HCT116 (cell line): Measurements from ENCODE around the gene SLC30A4. TPM values are rescaled to one million over a fixed set of nuclear protein-coding genes. Genes with fewer than 3 reads are reported as not detected.

Experiments used
- ATAC-seq: fragments of 200-7000 bp; cut with Tn5 transposase; 2 replicates; pipeline ENCODE4 v1.9.1; 2020; ENCODE audit warnings: mild to moderate bottlenecking, moderate library complexity
- BruUV-seq: library from RNA; stranded (reverse); fragments of 400-500 nt; replicated peaks from 2 replicates; lab custom pipeline; 2021; lab: Mats Ljungman, UMichigan
- CTCF ChIA-PET: fragments of 300-600 bp; sonication (Branson Sonifier 250); formaldehyde crosslinking; loops from one replicate; lab custom pipeline; 2021; ENCODE audit warnings: antibody characterized with exemption; lab: Charles Lee
- POLR2A ChIA-PET: fragments of 300-600, 350-600 bp; sonication (Branson Sonifier 250); formaldehyde crosslinking; loops from one replicate; lab custom pipeline; 2021; ENCODE audit warnings: antibody characterized with exemption; lab: Charles Lee
- RAD21 ChIA-PET, 2 experiments: fragments of 300-600 bp; sonication (Branson Sonifier 250); formaldehyde crosslinking; loops; one replicate each; lab custom pipeline; 2023; ENCODE audit warnings: low total read pairs in 2 of 2; ENCODE audit not compliant: uncharacterized antibody in 2 of 2, unreplicated experiment in 2 of 2, low non-redundant PET in 1 of 2; lab: Charles Lee
- DNase-seq: peaks from one replicate; pipeline ENCODE4 v3.0.0-alpha.2; 2010; ENCODE audit warnings: low read depth, low spot score
- H2AFZ ChIP-seq: fragments of 200-600 bp; shearing (Covaris generic), sonication (generic); 2 replicates; pipeline ENCODE4 v1.6.1; 2017; ENCODE audit warnings: low read depth, mixed run types, mixed read lengths, antibody characterized with exemption, low read length; ENCODE audit not compliant: poor library complexity, severe bottlenecking
- H3K27ac ChIP-seq: 2 replicates; pipeline ENCODE4 v1.5.1; 2012; ENCODE audit warnings: low read depth, low read length
- H3K27me3 ChIP-seq: fragments of 200-600 bp; sonication (generic); 2 replicates; pipeline ENCODE4 v1.6.1; 2016; ENCODE audit warnings: mixed run types, low read length, mixed read lengths; ENCODE audit not compliant: insufficient read depth
- H3K36me3 ChIP-seq, 2 experiments: fragments of 200-500 bp in 1 of 2; fragments of 200-600 bp in 1 of 2; sonication (Bioruptor generic) in 1 of 2; sonication (generic) in 1 of 2; 2 replicates each; pipeline versions ENCODE4 v1.5.1 to v1.6.1; 2014 to 2016; ENCODE audit warnings: low read length in 2 of 2, inconsistent platforms in 1 of 2, mixed read lengths in 1 of 2, mixed run types in 1 of 2; ENCODE audit not compliant: insufficient read depth in 2 of 2, control insufficient read depth in 1 of 2
- H3K4me1 ChIP-seq, 2 experiments: fragments of 200-600 bp in 1 of 2; sonication (generic) in 1 of 2; 2 replicates each; pipeline versions ENCODE4 v1.5.1 to v1.6.1; 2012 to 2017; ENCODE audit warnings: low read length in 2 of 2, inconsistent platforms in 1 of 2, mild to moderate bottlenecking in 1 of 2, mixed read lengths in 1 of 2, mixed run types in 1 of 2, moderate library complexity in 1 of 2; ENCODE audit not compliant: insufficient read depth in 2 of 2, control insufficient read depth in 1 of 2
- H3K4me2 ChIP-seq: fragments of 200-600 bp; sonication (generic); 2 replicates; pipeline ENCODE4 v1.6.1; 2017; ENCODE audit warnings: mixed run types, low read length, mixed read lengths
- H3K4me3 ChIP-seq, 2 experiments: fragments of 200-600 bp in 1 of 2; sonication (generic) in 1 of 2; replicated peaks in 1 of 2; 2 replicates each; pipeline ENCODE4 v1.5.1; 2011 to 2016; ENCODE audit warnings: low read length in 2 of 2, control low read depth in 1 of 2, low read depth in 1 of 2, mild to moderate bottlenecking in 1 of 2, mixed read lengths in 1 of 2, mixed run types in 1 of 2
- H3K79me2 ChIP-seq: fragments of 200-600 bp; sonication (generic); 2 replicates; pipeline ENCODE4 v1.6.1; 2017; ENCODE audit warnings: mild to moderate bottlenecking, mixed run types, low read length, moderate library complexity, mixed read lengths; ENCODE audit not compliant: insufficient read depth
- H3K9ac ChIP-seq: fragments of 200-600 bp; sonication (generic); 2 replicates; pipeline ENCODE4 v1.6.1; 2016; ENCODE audit warnings: low read length, mixed read lengths
- H3K9me2 ChIP-seq: fragments of 200-600 bp; sonication (generic), shearing (Covaris generic); 2 replicates; pipeline ENCODE4 v1.6.1; 2017; ENCODE audit warnings: mixed run types, mild to moderate bottlenecking, moderate library complexity; ENCODE audit not compliant: insufficient read depth
- H3K9me3 ChIP-seq, 2 experiments: fragments of 200-500 bp in 1 of 2; fragments of 200-600 bp in 1 of 2; sonication (Bioruptor generic) in 1 of 2; sonication (generic) in 1 of 2; 2 replicates each; pipeline ENCODE4 v1.6.1; 2014 to 2017; ENCODE audit warnings: low read length in 2 of 2, mixed read lengths in 2 of 2, inconsistent platforms in 1 of 2, low read depth in 1 of 2, mild to moderate bottlenecking in 1 of 2, mixed run types in 1 of 2, moderate library complexity in 1 of 2; ENCODE audit not compliant: control insufficient read depth in 1 of 2, insufficient read depth in 1 of 2
- H4K20me1 ChIP-seq: fragments of 200-600 bp; sonication (generic), shearing (Covaris generic); 2 replicates; pipeline ENCODE4 v1.6.1; 2017; ENCODE audit warnings: mixed run types, mild to moderate bottlenecking, moderate library complexity; ENCODE audit not compliant: insufficient read depth
- EZH2 ChIP-seq: fragments of 200-600 bp; sonication (generic); IDR thresholded peaks from 2 replicates; pipeline ENCODE4 v1.6.1; 2017; ENCODE audit warnings: antibody characterized with exemption, mixed run types
- FOSL1 ChIP-seq: IDR thresholded peaks from 2 replicates; pipeline ENCODE4 v1.6.1; 2012; ENCODE audit warnings: low read depth
- POLR2AphosphoS5 ChIP-seq: IDR thresholded peaks from 2 replicates; pipeline ENCODE4 v1.6.1; 2011; ENCODE audit warnings: mild to moderate bottlenecking, low read depth, low read length, moderate library complexity
- TCF7L2 ChIP-seq: IDR thresholded peaks from 2 replicates; pipeline ENCODE4 v1.7.0; 2011; ENCODE audit warnings: borderline replicate concordance, inconsistent platforms; ENCODE audit not compliant: insufficient read depth, insufficient read length; ENCODE audit errors: extremely low read depth
- intact Hi-C: fragments of 100-400 bp; cut with micrococcal nuclease; formaldehyde crosslinking; loops from 2 replicates; pipeline ENCODE4 v1.10.0; 2022
- total RNA-seq: library from RNA; stranded (reverse); gene quantifications from one replicate; pipeline ENCODE4 v1.2.1, GENCODE V29; 2021; ENCODE audit not compliant: unreplicated experiment

SLC30A4 gene
- total RNA-seq, 1 experiment from 2014 or later = 2.7 TPM

GRCh38 chr15:45481135-45481534 lies 41.4 kb downstream of the SLC30A4 start:
- ATAC-seq = no peak
- H3K36me3 ChIP-seq = no peaks in the 10 kb centered on the region
- no peak for DNase-seq
- H3K79me2 ChIP-seq = no peaks in the 10 kb centered on the region
- intact Hi-C loops = no loop called here
- H3K4me1 ChIP-seq = no peaks in the 10 kb centered on the region
- RAD21 ChIA-PET = no interaction called here
- H2AFZ ChIP-seq = no peak overlapping the region
- H3K9me3 ChIP-seq = no peaks in the 10 kb centered on the region
- no peaks in the 10 kb centered on the region for H3K27me3 ChIP-seq
- BruUV-seq = no TSS peak
- TF ChIP-seq FOSL1 (no peak), POLR2AphosphoS5 (no peak), TCF7L2 (no peak)
- POLR2A ChIA-PET = no interaction called here
- no peak overlapping the region for H3K27ac ChIP-seq
- CTCF ChIA-PET = no interaction called here
- H3K4me3 ChIP-seq = no peak overlapping the region
- H4K20me1 ChIP-seq = no peaks in the 10 kb centered on the region
- H3K9me2 ChIP-seq = no peaks in the 10 kb centered on the region
- H3K9ac ChIP-seq = no peak overlapping the region
- no peak overlapping the region for H3K4me2 ChIP-seq

- Histone ChIP-seq H3K27ac (no peak overlapping the region), H3K36me3 (no peaks in the 10 kb centered on the region), H3K9me3 (no peaks in the 10 kb centered on the region), H3K9ac (no peak overlapping the region), H3K9me2 (no peaks in the 10 kb centered on the region), H3K27me3 (no peaks in the 10 kb centered on the region), H2AFZ (no peak overlapping the region), H3K79me2 (no peaks in the 10 kb centered on the region), H3K4me2 (no peak overlapping the region), H4K20me1 (no peaks in the 10 kb centered on the region), H3K4me1 (no peaks in the 10 kb centered on the region), H3K4me3 (no peak overlapping the region)
- intact Hi-C loops = no loop called here
- CTCF ChIA-PET = interaction anchor here (1.1 to 1.4 kb wide), 2 partner anchors 135 to 272 kb away, joined by 3 read pairs; no protein-coding TSS in a partner anchor
- no peak for TF ChIP-seq EZH2
- no peak for DNase-seq
- RAD21 ChIA-PET = no interaction called here
- POLR2A ChIA-PET = no interaction called here
- ATAC-seq = no peak
- BruUV-seq = no TSS peak
Measured at GRCh38 chr15:45476410-45476809, 46.1 kb downstream of the SLC30A4 start.
